GM19351 (cell line): ENCODE measurements around the gene AMER2.

Experiments
- ATAC-seq: cut with Tn5 transposase; IDR thresholded peaks from one replicate; pipeline ENCODE4 v1.9.1; 2021; ENCODE audit warnings: mild to moderate bottlenecking, moderate library complexity; ENCODE audit not compliant: unreplicated experiment

AMER2 gene

GRCh38 chr13:25153736-25154135 lies 18.4 kb downstream of the AMER2 start:
- ATAC-seq = no peak

GRCh38 chr13:25151626-25152195 lies 20.4 kb downstream of the AMER2 start:
- ATAC-seq = no peak

GRCh38 chr13:25149711-25150110 lies 22.4 kb downstream of the AMER2 start:
- ATAC-seq = no peak

GRCh38 chr13:25148402-25148771 lies 23.7 kb downstream of the AMER2 start:
- peak; percentile 11 for ATAC-seq

GRCh38 chr13:25147638-25148401 lies 24.3 kb downstream of the AMER2 start:
- ATAC-seq = peak; percentile 92

- no peak for ATAC-seq
Observed at GRCh38 chr13:25143706-25144105, 28.4 kb downstream of the AMER2 start.

- ATAC-seq = no peak
Observed at GRCh38 chr13:25141042-25141441, 31.0 kb downstream of the AMER2 start.

- ATAC-seq = no peak
Observed at GRCh38 chr13:25137788-25138115, 34.3 kb downstream of the AMER2 start.

- no peak for ATAC-seq
Observed at GRCh38 chr13:25136880-25137787, 35.0 kb downstream of the AMER2 start.

- ATAC-seq = no peak
Observed at GRCh38 chr13:25135896-25136295, 36.2 kb downstream of the AMER2 start.

- no peak for ATAC-seq
Observed at GRCh38 chr13:25132751-25133390, 39.2 kb downstream of the AMER2 start.

GRCh38 chr13:25131881-25132420 lies 40.1 kb downstream of the AMER2 start:
- ATAC-seq = no peak

GRCh38 chr13:25130944-25131343 lies 41.1 kb downstream of the AMER2 start:
- ATAC-seq = no peak

GRCh38 chr13:25118378-25118905 lies 53.6 kb downstream of the AMER2 start:
- ATAC-seq = no peak

GRCh38 chr13:25117312-25117711 lies 54.8 kb downstream of the AMER2 start:
- ATAC-seq = no peak

GRCh38 chr13:25116044-25116443 lies 56.0 kb downstream of the AMER2 start:
- no peak for ATAC-seq

- peak; percentile 78 for ATAC-seq
Observed at GRCh38 chr13:25114220-25114619, 57.9 kb downstream of the AMER2 start.

- ATAC-seq = no peak
Observed at GRCh38 chr13:25112695-25113255, 59.3 kb downstream of the AMER2 start.
